Measurements from ENCODE around the gene HOXD10.

- TF ChIP-seq EZH2phosphoT487 (IDR thresholded peaks at IDR 0.05; ENCODE audit: insufficient read depth, low read depth) (no peak), EZH2 (IDR thresholded peaks at IDR 0.05; ENCODE audit: insufficient read depth, poor library complexity, severe bottlenecking) (no peak)
These were observed 48.2 kb downstream of the HOXD10 start for GRCh38 chr2:176164611-176165369.

Data from GM23248 (cell line).